HepG2 (cell line): ENCODE results near the gene PXMP4. TPM values are rescaled to one million over a fixed set of nuclear protein-coding genes. Genes with fewer than 3 reads are reported as not detected.

Experiments used
- ATAC-seq: fragments of 200-7000 bp; cut with Tn5 transposase; 3 replicates; pipeline ENCODE4 v1.9.1; 2020; ENCODE audit warnings: mild to moderate bottlenecking, moderate library complexity
- BruUV-seq: library from RNA; stranded (reverse); fragments of 400-500 nt; replicated peaks from 2 replicates; lab custom pipeline; 2021; lab: Mats Ljungman, UMichigan
- CTCF ChIA-PET: fragments of 300-600 bp; formaldehyde crosslinking; extraction: SDS; loops from one replicate; lab custom pipeline; 2021; ENCODE audit warnings: low total read pairs, inconsistent platforms, low intra/inter-chr PET ratio; lab: Yijun Ruan, JAX
- POLR2A ChIA-PET: fragments of 350-600 bp; sonication (Branson Sonifier 250); formaldehyde crosslinking; loops from one replicate; lab custom pipeline; 2020; ENCODE audit warnings: antibody characterized with exemption, inconsistent platforms; lab: Yijun Ruan, JAX
- DNase-seq: peaks from one replicate; pipeline ENCODE4 v3.0.0-alpha.2; 2015; ENCODE audit warnings: low spot score
- FAIRE-seq: peaks from 3 replicates; lab custom pipeline; 2011; peaks lifted over from hg19 to GRCh38; lab: Jason Lieb, UNC
- H2AFZ ChIP-seq: one replicate; pipeline ENCODE4 v1.6.1; 2011; ENCODE audit warnings: low read length, inconsistent platforms
- H3K27ac ChIP-seq: fragments of 300-600 bp; 3 replicates; pipeline ENCODE4 v1.8.0; 2011; ENCODE audit warnings: mixed run types, mild to moderate bottlenecking, mixed read lengths, low read length, inconsistent platforms; ENCODE audit not compliant: insufficient read depth; ENCODE audit errors: extremely low read length
- H3K27me3 ChIP-seq, 2 experiments: fragments of 200-600 bp in 1 of 2; 2 replicates in 1 of 2; 3 replicates in 1 of 2; pipeline versions ENCODE4 v1.6.0 to v1.8.0; 2011; ENCODE audit warnings: low read length in 2 of 2, mild to moderate bottlenecking in 2 of 2, moderate library complexity in 2 of 2, inconsistent platforms in 1 of 2; ENCODE audit not compliant: insufficient read depth in 2 of 2, control insufficient read depth in 1 of 2
- H3K36me3 ChIP-seq, 2 experiments: fragments of 200-600 bp in 1 of 2; replicated peaks in 1 of 2; 2 replicates in 1 of 2; 3 replicates in 1 of 2; pipeline versions ENCODE4 v1.5.1 to v1.8.0; 2011; ENCODE audit warnings: low read length in 2 of 2, inconsistent platforms in 1 of 2; ENCODE audit not compliant: insufficient read depth in 2 of 2, control insufficient read depth in 1 of 2
- H3K4me1 ChIP-seq: 2 replicates; pipeline ENCODE4 v1.5.1; 2012; ENCODE audit warnings: low read length, inconsistent platforms; ENCODE audit not compliant: insufficient read depth
- H3K4me2 ChIP-seq: 2 replicates; pipeline ENCODE4 v1.6.0; 2011; ENCODE audit warnings: low read depth, low read length, inconsistent platforms
- H3K4me3 ChIP-seq, 3 experiments: fragments of 200-600 bp in 1 of 3; sonication (generic), shearing (Covaris generic) in 1 of 3; replicated peaks in 1 of 3; 2 replicates each; pipeline ENCODE4 v1.5.1; 2011 to 2016; ENCODE audit warnings: low read length in 3 of 3, inconsistent platforms in 2 of 3, low read depth in 2 of 3, mild to moderate bottlenecking in 2 of 3, control low read depth in 1 of 3, mixed read lengths in 1 of 3; ENCODE audit not compliant: insufficient read depth in 1 of 3
- H3K79me2 ChIP-seq: one replicate; pipeline ENCODE4 v1.6.1; 2011; ENCODE audit warnings: low read length, inconsistent platforms; ENCODE audit not compliant: insufficient read depth
- H3K9ac ChIP-seq: 2 replicates; pipeline ENCODE4 v1.6.0; 2011; ENCODE audit warnings: mild to moderate bottlenecking, low read depth, low read length, inconsistent platforms; ENCODE audit not compliant: insufficient read depth
- H3K9me3 ChIP-seq: 2 replicates; pipeline ENCODE4 v1.5.1; 2012; ENCODE audit warnings: mild to moderate bottlenecking, low read length
- H4K20me1 ChIP-seq: 2 replicates; pipeline ENCODE4 v1.6.0; 2011; ENCODE audit warnings: inconsistent platforms, mild to moderate bottlenecking, low read length, moderate library complexity; ENCODE audit not compliant: insufficient read depth
- CHD4 ChIP-seq: fragments of 200-600 bp; sonication (generic); IDR thresholded peaks from 2 replicates; pipeline ENCODE4 v1.7.0; 2017; ENCODE audit warnings: mild to moderate bottlenecking, low read length, borderline replicate concordance
- DNMT3B ChIP-seq: conservative IDR thresholded peaks from 2 replicates; pipeline ENCODE4 v1.6.1; 2016; ENCODE audit warnings: missing biosample characterization, control low read depth
- DRAP1 ChIP-seq: IDR thresholded peaks from 2 replicates; pipeline ENCODE4 v1.6.1; 2016; ENCODE audit warnings: missing genetic modification reagents, missing compliant biosample characterization
- HOXA9 ChIP-seq: sonication (generic); formaldehyde crosslinking; IDR thresholded peaks from 2 replicates; pipeline ENCODE4 v1.8.1; 2022; ENCODE audit warnings: missing genetic modification reagents, mild to moderate bottlenecking, moderate library complexity, borderline replicate concordance
- MED13 ChIP-seq: sonication (generic); formaldehyde crosslinking; IDR thresholded peaks from 2 replicates; pipeline ENCODE4 v1.5.0; 2020; ENCODE audit warnings: missing genetic modification reagents
- NCOA5 ChIP-seq: sonication (generic); formaldehyde crosslinking; IDR thresholded peaks from 2 replicates; pipeline ENCODE4 v1.4.0; 2020; ENCODE audit warnings: missing genetic modification reagents
- NFATC3 ChIP-seq: sonication (generic); formaldehyde crosslinking; IDR thresholded peaks from 2 replicates; pipeline ENCODE4 v1.5.1; 2020; ENCODE audit warnings: mild to moderate bottlenecking, missing genetic modification reagents
- PAF1 ChIP-seq: IDR thresholded peaks from 2 replicates; pipeline ENCODE4 v1.6.1; 2016; ENCODE audit warnings: missing genetic modification reagents, missing compliant biosample characterization
- PATZ1 ChIP-seq: sonication (generic); formaldehyde crosslinking; IDR thresholded peaks from 2 replicates; pipeline ENCODE4 v1.4.0; 2020; ENCODE audit warnings: missing genetic modification reagents
- RBM22 ChIP-seq: fragments of 200-400 bp; formaldehyde crosslinking; optimal IDR thresholded peaks from 2 replicates; pipeline ENCODE3; 2017; ENCODE audit warnings: mild to moderate bottlenecking, low read length, moderate library complexity
- RERE ChIP-seq: IDR thresholded peaks from 2 replicates; pipeline ENCODE4 v1.6.1; 2016; ENCODE audit warnings: low read depth, missing genetic modification reagents, missing compliant biosample characterization
- SP2 ChIP-seq: sonication (generic); formaldehyde crosslinking; IDR thresholded peaks from 2 replicates; pipeline ENCODE4 v1.5.1; 2020; ENCODE audit warnings: mild to moderate bottlenecking, missing genetic modification reagents
- SSRP1 ChIP-seq: IDR thresholded peaks from 2 replicates; pipeline ENCODE4 v1.6.1; 2016; ENCODE audit warnings: control low read depth
- TOE1 ChIP-seq: sonication (generic); formaldehyde crosslinking; IDR thresholded peaks from 2 replicates; pipeline ENCODE4 v1.4.0; 2020; ENCODE audit warnings: mild to moderate bottlenecking, missing genetic modification reagents
- ZBTB42 ChIP-seq: sonication (generic); formaldehyde crosslinking; IDR thresholded peaks from 2 replicates; pipeline ENCODE4 v1.5.0; 2020; ENCODE audit warnings: mild to moderate bottlenecking, missing genetic modification reagents
- ZNF225 ChIP-seq: sonication (generic); formaldehyde crosslinking; IDR thresholded peaks from 2 replicates; pipeline ENCODE4 v1.4.0; 2020; ENCODE audit warnings: mild to moderate bottlenecking, missing genetic modification reagents
- ZNF383 ChIP-seq: sonication (generic); formaldehyde crosslinking; IDR thresholded peaks from 2 replicates; pipeline ENCODE4 v1.4.0; 2020; ENCODE audit warnings: missing genetic modification reagents, mild to moderate bottlenecking, borderline replicate concordance
- ZNF776 ChIP-seq: sonication (generic); formaldehyde crosslinking; IDR thresholded peaks from 2 replicates; pipeline ENCODE4 v1.4.0; 2020; ENCODE audit warnings: mild to moderate bottlenecking, missing genetic modification reagents
- ZSCAN9 ChIP-seq: IDR thresholded peaks from 2 replicates; pipeline ENCODE4 v1.6.1; 2016; ENCODE audit warnings: borderline replicate concordance
- WGBS: methylation state at CpG from one replicate; pipeline ENCODE4 v1.1.6; 2017; ENCODE audit warnings: low lambda C conversion rate; 5-methylcytosine and 5-hydroxymethylcytosine counted together
- in situ Hi-C: cut with HindIII; loops from 2 replicates; pipeline ENCODE4 v1.10.0; 2017; ENCODE audit warnings: low pct_unique_long_range_greater_than_20kb; ENCODE audit not compliant: extremely low pct_ligation_motif_present
- intact Hi-C: fragments of 100-400 bp; cut with micrococcal nuclease; formaldehyde crosslinking; loops from one replicate; pipeline ENCODE4 v1.10.0; 2022; ENCODE audit not compliant: unreplicated experiment
- polyA plus RNA-seq, 8 experiments: library from polyadenylated mRNA; depleted of rRNA in 3 of 8; stranded (reverse) in 7 of 8; unstranded in 1 of 8; fragments of >200 nt; fragmentation: Illumina TruSeq in 4 of 8; extraction: Trizol in 4 of 8; gene quantifications; 2 replicates each; pipeline versions ENCODE4 v1.2.1 to v1.2.3, GENCODE V29; 2011 to 2016; ENCODE audit warnings: low read depth in 4 of 8, missing spikeins in 1 of 8, mixed read lengths in 1 of 8; ENCODE audit not compliant: insufficient read depth in 1 of 8
- total RNA-seq, 5 experiments: library from RNA; depleted of rRNA; stranded (reverse); fragments of >200 nt; fragmentation: Illumina TruSeq; extraction: Trizol; gene quantifications; 2 replicates each; pipeline ENCODE4 v1.2.3, GENCODE V29; 2016; ENCODE audit warnings: low read depth in 1 of 5

The PXMP4 gene
- total and polyA plus RNA-seq, 2 of the 13 experiments (the other 11 are each of a cell fraction or from before 2014, with no cell fraction given), result not detected

- H3K79me2 ChIP-seq, result no peaks in the 10 kb centered on the region
- TF ChIP-seq ZNF776 (CRISPR knock-in tag) (peak; percentile 68; the same call in 1 of the 2 replicates), CHD4 (no peak), DRAP1 (CRISPR knock-in tag) (no peak), TOE1 (CRISPR knock-in tag) (no peak), MED13 (no peak), SP2 (CRISPR knock-in tag) (0 out of 2 replicates have a peak, but pooled peaks have one; percentile 24), ZSCAN9 (CRISPR knock-in tag) (no peak), SSRP1 (peak; percentile 22; the same call in 1 of the 2 replicates), PATZ1 (CRISPR knock-in tag) (no peak), RBM22 (peak; percentile 82), NFATC3 (CRISPR knock-in tag) (no peak), DNMT3B (CRISPR knock-in tag) (no peak), RERE (CRISPR knock-in tag) (no peak), ZBTB42 (no peak), HOXA9 (no peak), ZNF383 (no peak), ZNF225 (CRISPR knock-in tag) (no peak), PAF1 (CRISPR knock-in tag) (peak; percentile 21; the same call in 1 of the 2 replicates), NCOA5 (CRISPR knock-in tag) (no peak)
These were observed 65.4 kb downstream of the PXMP4 start for GRCh38 chr20:33654680-33655161.

More at GRCh38 chr20:33654680-33655161, 65.4 kb downstream of the PXMP4 start:
- intact Hi-C loops, result loop anchor here (5.0 kb wide), 1 partner anchor 137 kb away; no protein-coding TSS in a partner anchor
- ATAC-seq, result peak; percentile 0; the same call in 1 of the 3 replicates
- BruUV-seq, result no TSS peak
- H4K20me1 ChIP-seq, result no peaks in the 10 kb centered on the region
- in situ Hi-C loops, result loop anchor here (5.0 kb wide), 1 partner anchor 192 kb away; no protein-coding TSS in a partner anchor
- FAIRE-seq, result no peak
- H3K4me1 ChIP-seq, result peaks cover 37% of the 10 kb centered on the region
- no peak overlapping the region for H3K4me3 ChIP-seq
- peaks cover 24 to 32% of the 10 kb centered on the region in 2 experiments; a peak in 4 of 5 replicates for H3K36me3 ChIP-seq
- H3K9me3 ChIP-seq, result no peaks in the 10 kb centered on the region
- WGBS, result 88% methylated on average over 13 of the region's 14 CpGs
- H3K27ac ChIP-seq, result no peak overlapping the region
- no peak for DNase-seq
- H3K4me2 ChIP-seq, result no peak overlapping the region
- no peaks in the 10 kb centered on the region for H3K27me3 ChIP-seq
- ChIA-PET CTCF (interaction anchor here (4.7 kb wide), 1 partner anchor 196 kb away, joined by 53 read pairs; no protein-coding TSS in a partner anchor), POLR2A (interaction anchor here (1.7 to 2.2 kb wide), 2 partner anchors 9 to 20 kb away, joined by 5 to 24 read pairs; no protein-coding TSS in a partner anchor)
- no peak overlapping the region for H3K9ac ChIP-seq
- H2AFZ ChIP-seq, result no peak overlapping the region
